ENCODE measurements around the gene CMIP.

- TF ChIP-seq CTCF (IDR thresholded peaks at IDR 0.05) (no peak), POLR2A (IDR thresholded peaks at IDR 0.05) (no peak)
Measured at GRCh38 chr16:81578076-81578475, 133.5 kb downstream of the CMIP start.

Measured in right lobe of liver (tissue), 4 donors.